Cerebellar nuclear complex (tissue), 1 donor: Measurements from ENCODE around the gene NFASC.

Experiments
- DNase-seq, 2 experiments: peaks; one replicate each; lab custom pipeline; 2025; lab: John Stamatoyannopoulos, UW

The NFASC gene

DNA sequence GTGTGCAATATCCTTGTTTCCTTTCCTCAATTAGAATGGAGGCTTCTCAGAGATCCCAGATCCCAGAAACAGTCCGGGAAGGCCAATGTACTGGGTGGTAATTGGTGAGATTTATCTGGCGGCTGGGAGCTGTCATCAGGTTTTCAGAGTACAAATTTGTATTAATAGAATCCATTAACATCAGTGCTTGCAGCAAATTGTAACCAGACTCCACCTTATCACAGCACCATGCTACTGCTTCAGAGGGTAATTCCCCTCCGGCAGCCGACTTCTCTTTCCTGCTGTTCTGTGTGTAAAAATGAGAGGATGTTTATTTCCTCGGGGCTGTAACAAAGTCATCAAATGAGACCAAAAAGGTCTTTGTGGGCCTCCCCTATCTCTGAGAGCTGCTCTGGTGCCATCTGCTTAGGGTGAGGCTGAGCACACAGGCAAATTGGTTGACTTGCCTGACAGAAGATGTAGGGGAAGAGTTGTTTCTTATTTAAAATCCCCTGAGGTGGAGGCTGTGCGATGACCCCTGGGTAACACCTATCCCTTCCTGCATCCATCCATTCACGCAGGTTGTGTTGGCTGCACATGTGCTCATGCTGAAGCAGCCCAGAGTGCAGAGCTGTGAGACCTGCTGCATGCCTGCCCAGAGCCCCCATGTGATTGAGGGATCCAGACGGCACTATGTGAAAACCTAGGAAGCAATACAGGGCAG is 19.2 kb downstream of the NFASC start:
- no peak for DNase-seq

DNA sequence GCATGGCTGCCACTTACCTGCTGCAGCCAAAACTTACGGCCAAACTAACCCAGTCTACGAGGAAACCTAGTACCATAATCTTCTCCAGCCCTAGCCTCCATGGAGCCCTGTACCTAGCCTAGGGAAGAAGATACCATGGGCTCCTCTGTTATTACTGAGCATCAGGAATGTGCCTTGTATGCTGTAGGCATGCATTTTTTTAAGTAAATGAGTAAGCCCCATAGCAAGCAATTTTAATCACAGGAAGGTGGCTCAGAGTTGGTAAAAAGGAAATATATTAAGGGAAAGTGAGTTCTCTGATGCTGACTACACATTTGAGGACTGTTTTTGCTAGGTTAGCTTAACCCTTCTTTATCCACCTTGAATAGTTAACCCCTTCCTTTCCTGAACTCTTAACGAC is 21.2 kb downstream of the NFASC start:
- DNase-seq: no peak

- no peak for DNase-seq
These were observed 23.4 kb downstream of the NFASC start for GRCh38 chr1:204894031-204894430.

GRCh38 chr1:204894606-204895005 is 23.9 kb downstream of the NFASC start:
- no peak for DNase-seq

GRCh38 chr1:204896023-204896422 is 25.4 kb downstream of the NFASC start:
- no peak for DNase-seq

- DNase-seq: no peak
These were observed 26.3 kb downstream of the NFASC start for GRCh38 chr1:204896787-204897469.

- DNase-seq: no peak
These were observed 30.1 kb downstream of the NFASC start for GRCh38 chr1:204900721-204901120.

DNA sequence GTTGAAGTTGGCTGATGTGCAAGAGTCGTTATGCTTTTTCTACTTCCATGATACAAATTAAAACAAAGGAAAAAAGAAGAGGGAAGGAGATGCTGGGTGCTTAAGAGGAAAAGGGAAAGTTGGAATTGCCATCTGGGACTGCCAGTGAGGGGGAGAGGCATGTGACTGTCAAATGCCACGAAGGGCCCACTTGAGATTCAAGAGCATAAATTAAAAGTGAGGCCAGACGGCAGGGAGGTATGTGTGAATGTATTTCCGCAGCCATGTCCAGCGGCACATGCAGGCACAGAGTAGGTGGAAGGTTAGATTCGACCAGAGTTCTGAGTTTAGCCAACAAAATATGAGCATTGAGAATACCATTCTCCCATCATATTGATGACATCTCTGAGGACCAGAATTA is 32.0 kb downstream of the NFASC start:
- no peak for DNase-seq

DNA sequence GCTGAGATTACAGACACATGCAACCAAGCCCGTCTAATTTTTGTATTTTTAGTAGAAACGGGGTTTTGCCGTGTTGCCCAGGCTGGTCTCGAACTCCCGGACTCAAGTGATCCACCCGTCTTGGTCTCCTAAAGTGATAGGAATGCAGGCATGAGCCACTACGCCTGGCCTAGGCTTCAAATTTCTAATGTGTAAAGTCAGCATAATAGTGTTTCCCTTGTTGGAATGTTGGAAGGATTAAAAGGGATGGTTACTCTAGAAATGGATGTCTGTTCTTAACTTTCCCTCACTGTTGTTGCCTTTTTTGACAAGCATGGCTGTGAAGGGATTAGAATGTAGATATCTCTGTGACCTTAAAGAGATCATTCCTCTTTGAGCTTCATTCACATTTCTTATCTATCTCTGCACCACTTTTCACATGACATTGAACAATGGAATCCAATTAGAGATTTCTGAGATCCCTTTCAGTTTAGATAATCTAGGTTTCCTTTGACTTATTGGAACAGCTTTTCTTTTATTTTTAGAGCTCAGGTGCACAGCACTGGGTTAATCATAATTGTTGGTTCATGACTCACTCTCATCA is 33.7 kb downstream of the NFASC start:
- no peak for DNase-seq

DNA sequence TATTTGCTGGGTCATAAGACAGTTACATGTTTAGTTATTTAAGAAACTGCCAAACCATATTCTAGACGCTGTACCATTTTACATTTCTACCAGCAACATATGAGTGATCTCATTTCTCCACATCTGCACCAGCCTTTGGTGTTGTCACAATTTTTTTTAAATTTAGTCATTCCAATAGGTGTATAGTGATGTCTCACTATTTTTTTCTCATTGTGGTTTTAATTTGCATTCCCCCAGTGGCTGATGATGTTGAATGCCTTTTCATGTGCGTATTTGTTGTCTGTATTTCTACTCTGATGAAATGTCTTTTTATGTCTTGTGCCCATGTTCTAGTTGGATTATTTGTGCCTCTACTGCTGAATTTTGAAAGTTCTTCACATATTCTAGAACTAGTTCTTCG is 38.4 kb downstream of the NFASC start:
- no peak for DNase-seq

DNA sequence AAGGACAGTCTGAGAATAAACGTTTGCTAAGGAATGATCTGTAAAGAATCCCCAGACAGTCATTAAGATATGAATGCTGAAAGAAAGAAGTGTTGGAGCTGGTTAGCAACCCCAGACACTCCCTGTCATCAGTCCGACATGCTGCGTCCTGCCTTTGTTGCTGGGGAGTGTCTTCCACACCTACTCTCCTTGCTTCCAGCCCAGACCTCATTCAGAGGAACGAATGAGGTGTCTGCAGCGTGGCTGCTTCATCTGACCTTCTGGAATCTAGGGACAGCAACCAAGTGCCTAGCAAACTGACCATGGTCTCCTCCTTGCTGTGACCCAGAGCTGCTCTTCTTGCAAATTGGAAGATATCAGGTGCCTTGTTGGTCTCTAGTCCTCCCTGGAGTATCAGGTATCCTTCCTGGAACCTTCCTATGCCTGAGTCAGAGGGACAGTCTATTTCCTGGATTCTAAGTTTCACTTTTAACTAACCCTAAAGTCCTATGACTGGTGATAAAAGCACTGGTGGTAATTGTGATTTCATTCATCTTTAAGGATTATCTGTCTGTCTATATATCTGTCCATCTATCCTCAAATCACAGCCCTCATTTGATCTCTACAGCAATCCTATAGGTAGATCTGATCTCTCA is 45.3 kb downstream of the NFASC start:
- no peak for DNase-seq

DNA sequence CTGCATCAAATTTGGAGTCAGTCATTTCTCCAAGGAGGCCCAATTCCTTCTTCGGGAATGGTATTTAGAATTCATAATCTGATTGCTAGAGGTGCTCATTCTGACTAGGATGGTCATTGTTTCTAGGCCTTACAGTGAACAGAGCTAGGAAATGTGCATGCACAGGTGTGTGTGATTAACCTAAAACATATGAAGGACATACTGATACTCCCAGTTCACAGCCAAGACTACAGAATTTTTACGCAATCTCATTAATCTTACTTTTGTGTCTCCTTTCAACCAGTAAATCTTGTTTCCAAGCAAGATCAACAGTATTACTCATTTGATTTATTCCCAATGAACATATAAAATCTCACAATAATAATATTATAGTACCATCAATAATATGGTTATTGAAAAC is 47.1 kb downstream of the NFASC start:
- no peak for DNase-seq

DNA sequence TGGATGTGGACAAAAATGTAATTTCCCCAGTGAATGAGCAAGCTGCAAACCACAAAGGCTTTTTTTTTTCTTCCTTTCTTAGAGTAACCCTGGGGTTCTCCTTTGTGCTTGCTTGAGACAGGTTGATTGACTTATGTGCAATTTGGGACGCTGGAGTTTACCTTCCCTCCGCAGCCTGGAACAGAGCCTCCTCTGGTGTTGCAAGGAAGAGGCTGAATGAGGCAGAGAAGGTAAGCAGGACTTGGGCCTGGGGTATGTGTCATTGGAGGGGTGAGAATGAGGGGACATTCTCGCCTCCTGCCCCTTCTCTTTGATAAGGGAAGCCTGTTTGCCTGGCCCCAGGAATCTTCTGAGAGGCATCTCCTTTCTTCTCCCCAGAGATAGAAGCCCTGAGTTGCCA is 49.8 kb downstream of the NFASC start:
- DNase-seq: no peak

DNA sequence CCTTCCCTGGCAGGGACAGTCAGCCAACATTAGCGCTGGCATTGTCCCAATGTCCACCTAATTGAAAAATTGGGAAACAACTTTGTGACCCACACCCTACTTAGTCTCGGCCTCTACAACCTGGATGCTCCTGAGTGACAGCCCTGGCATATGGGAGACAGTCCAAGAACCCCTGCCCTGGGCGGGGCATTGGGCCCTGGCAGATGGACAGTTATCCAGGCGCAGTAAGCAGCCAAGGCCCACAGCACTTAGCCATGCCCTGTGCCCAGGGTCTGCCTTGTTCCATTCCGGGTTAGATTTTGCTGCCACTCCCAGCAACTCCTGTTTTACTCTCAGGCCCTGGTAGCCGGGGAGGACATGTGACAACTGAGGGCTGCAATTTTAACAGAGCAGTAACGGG is 50.3 kb downstream of the NFASC start:
- no peak for DNase-seq

DNA sequence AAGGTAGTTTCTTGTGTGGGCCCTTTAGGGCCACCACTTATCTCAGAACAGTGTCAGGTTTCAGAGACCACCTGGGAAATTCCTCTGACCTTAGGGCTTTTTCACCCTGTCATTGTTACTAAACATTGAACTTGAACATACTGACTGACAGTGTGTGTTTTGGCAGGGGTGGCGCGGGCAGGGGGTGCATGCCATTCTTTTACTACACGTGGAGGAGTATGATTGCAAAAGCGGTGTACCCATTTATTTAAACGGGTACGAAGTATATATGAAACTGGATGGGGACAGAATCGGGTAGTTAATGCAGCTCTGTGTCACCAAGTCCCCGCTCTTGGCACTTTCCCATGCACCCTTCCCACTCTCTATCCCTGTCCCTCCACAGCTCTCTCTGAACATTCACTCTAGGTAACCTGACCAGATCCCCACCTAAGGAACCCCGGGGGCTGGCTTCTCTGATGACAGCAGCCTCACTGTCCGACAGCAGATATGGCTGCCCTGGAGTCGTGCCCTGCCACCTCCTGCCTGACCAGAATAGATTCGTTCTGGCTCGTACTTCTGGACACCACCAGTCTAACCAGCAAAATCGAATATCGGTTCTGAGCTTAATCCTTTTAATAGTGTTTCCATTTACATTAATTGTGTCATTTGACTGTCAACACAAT is 51.3 kb downstream of the NFASC start:
- DNase-seq: peak in 1 of 2 experiments; percentile 37

DNA sequence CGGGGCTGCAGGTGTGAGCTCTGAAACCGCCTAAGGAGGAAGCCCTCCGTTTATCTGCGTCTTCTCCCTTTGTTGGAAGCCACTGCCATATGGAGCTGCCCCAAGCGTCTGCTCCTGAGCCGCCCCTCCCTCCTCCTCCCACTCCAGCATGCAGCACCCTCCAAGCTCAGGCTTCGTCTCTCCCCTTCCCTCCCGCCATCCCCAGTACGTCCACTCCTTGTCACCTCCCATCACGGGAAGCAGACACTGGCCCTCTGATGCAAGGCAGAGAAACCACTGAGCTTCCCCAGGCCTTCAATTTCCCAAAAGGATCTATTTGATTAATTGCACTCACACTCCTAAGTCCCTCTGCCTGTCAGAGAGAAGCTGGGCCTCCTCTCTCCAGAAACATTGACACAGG is 52.5 kb downstream of the NFASC start:
- DNase-seq: no peak

GRCh38 chr1:204923626-204924012 is 53.0 kb downstream of the NFASC start:
- DNase-seq: no peak

- peak in 1 of 2 experiments; percentile 44 for DNase-seq
These were observed 53.5 kb downstream of the NFASC start for GRCh38 chr1:204924013-204924759.

DNA sequence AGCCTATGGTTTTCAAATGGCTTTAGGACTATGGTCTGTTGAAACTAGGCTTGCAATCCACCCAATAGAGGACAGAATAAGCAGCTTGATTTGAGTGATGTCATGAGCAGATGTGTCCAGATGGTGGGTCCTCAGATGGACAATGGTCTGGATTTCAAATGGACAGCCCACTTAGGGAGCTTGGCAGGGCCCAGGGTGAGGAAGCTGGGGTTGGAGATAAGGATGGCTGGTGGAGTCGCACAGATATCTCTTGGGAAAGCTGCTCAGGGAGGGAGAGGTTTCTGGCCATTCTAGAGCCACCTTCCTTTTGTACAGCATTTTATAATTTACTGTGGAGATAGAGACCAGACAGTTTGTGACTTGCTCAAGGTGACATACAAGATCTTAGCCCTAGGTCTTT is 55.0 kb downstream of the NFASC start:
- DNase-seq: no peak

DNA sequence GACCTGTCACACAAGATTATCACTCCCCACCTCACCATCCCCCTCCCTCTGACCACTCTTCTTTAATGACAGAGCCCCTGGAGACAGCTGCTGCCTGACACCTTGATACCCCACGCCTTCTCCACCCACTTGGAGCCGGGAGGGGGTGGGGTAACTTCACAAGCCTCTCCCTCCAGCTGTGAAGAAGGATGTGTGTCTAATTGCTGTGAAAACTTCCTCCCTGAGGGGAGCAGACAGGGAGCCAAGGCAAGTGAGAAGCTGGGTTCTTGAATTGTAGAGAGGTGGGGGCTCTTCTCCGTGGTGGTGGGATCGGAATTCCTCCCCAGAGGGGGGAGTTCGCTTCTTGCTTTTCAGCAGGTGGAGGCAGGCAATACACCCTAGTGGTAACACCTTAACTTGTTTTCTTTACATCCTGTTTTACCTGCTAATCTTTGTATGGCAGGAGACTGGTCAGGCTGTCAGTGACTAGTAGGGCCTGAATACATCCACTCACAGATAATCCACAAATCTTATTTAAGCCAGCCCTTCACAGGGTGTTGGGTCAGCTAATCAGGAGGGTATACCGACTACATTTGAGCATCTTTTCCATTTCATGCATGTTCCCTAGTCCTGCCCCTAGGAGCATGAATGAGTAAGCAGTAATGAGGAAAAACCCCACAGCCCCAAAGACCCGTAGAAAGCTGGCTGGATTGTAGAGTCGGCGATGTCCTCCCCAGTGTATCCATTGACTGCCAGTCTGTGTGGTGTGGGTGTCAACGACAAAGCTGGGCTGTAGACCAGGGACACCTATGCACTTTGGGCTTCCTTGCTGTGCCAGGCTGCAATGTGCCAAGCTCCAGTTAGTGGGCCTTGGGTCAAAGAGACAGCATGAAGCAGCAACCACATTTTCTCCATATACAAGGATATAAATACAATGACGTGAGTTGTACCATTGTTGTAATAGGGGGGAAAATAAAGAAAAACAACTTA is 57.3 kb downstream of the NFASC start:
- no peak for DNase-seq
